GM10847 (cell line): ENCODE measurements around the gene SEC31B.

Source experiments
- POLR2A ChIP-seq: IDR thresholded peaks from 2 replicates; pipeline ENCODE4 v1.6.1; 2011; ENCODE audit not compliant: insufficient read length; ENCODE audit errors: extremely low read depth

The SEC31B gene

DNA sequence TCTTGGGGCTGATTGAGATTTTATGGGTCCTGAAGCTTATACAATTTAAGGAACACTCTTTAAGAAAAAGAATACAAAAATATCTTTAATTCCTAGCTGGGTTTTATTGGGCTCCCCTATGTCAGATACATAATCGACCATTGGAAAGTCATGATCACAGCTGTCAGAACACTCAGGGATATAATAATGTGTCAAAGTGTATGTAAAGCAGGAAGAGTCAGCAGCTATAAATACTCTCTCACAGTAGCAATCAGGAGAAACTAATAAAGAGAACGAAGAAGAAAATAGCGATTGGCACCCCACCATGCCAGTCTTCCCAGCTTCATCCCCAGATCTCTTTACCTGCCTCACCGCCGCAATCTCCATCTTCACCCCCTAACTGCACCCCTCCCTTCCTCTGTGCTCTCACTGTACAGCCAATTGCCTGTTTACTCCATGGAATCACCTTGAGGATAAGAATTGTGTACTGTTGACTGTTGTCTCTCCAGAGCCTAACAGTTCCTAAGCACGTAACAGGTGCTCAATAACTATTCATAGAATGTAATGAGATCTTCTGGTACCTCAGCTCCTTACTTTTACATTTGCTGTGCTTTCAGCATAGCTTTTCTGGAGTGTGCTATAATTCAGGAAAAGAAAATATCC, 80.9 kb downstream of the SEC31B start:
- no peak for TF ChIP-seq POLR2A
